K562 (cell line): Measurements from ENCODE around the gene QRICH1. TPM values are rescaled to one million over a fixed set of nuclear protein-coding genes. Genes with fewer than 3 reads are reported as not detected.
A peak's percentile ranks its signal among the peaks of the same experiment; 100 is the strongest.

Source experiments
- AFF1 ChIP-seq, 2 experiments: fragments of 450-650 bp; IDR thresholded peaks; 2 replicates each; pipeline ENCODE4 v1.6.1; 2018; ENCODE audit warnings: mild to moderate bottlenecking in 2 of 2, low read depth in 1 of 2; ENCODE audit not compliant: partially characterized antibody in 2 of 2
- ATF2 ChIP-seq: sonication (generic); formaldehyde crosslinking; IDR thresholded peaks from 2 replicates; pipeline ENCODE4 v1.8.1; 2022; ENCODE audit warnings: missing genetic modification reagents
- CCAR2 ChIP-seq: fragments of 200-400 bp; formaldehyde crosslinking; IDR thresholded peaks from 2 replicates; pipeline ENCODE4 v1.6.1; 2017; ENCODE audit warnings: mild to moderate bottlenecking, low read depth, low read length
- CHCHD3 ChIP-seq: fragments of 250-450 bp; sonication (Bioruptor Pico); IDR thresholded peaks from 2 replicates; pipeline ENCODE4 v2.1.2; 2022; ENCODE audit warnings: mild to moderate bottlenecking
- HDAC8 ChIP-seq: fragments of 450-650 bp; IDR thresholded peaks from 2 replicates; pipeline ENCODE4 v1.6.1; 2016; ENCODE audit warnings: mild to moderate bottlenecking, missing genetic modification characterization, moderate library complexity, missing compliant biosample characterization
- KDM5B ChIP-seq: fragments of 200-600 bp; sonication (generic); IDR thresholded peaks from 2 replicates; pipeline ENCODE4 v1.6.1; 2012; ENCODE audit warnings: low read depth, mild to moderate bottlenecking, moderate library complexity, low read length, control low read depth, inconsistent platforms; ENCODE audit not compliant: insufficient replicate concordance
- MBD1 ChIP-seq: fragments of 250-450 bp; sonication (Bioruptor Pico); IDR thresholded peaks from 2 replicates; pipeline ENCODE4 v1.8.0; 2022; ENCODE audit warnings: inconsistent platforms
- MEIS2 ChIP-seq: fragments of 450-650 bp; IDR thresholded peaks from 2 replicates; pipeline ENCODE4 v1.6.1; 2014; ENCODE audit warnings: mild to moderate bottlenecking; ENCODE audit not compliant: partially characterized antibody
- NCOR1 ChIP-seq: fragments of 450-650 bp; IDR thresholded peaks from 2 replicates; pipeline ENCODE4 v1.6.1; 2016; ENCODE audit warnings: mild to moderate bottlenecking, moderate library complexity
- NFE2 ChIP-seq: IDR thresholded peaks from 2 replicates; pipeline ENCODE4 v1.6.1; 2014; ENCODE audit warnings: antibody characterized with exemption, low read depth
- NONO ChIP-seq, 2 experiments: fragments of 200-400 bp in 1 of 2; fragments of 450-650 bp in 1 of 2; formaldehyde crosslinking in 1 of 2; IDR thresholded peaks; 2 replicates each; pipeline ENCODE4 v1.6.1; 2017; ENCODE audit warnings: low read depth in 2 of 2, mild to moderate bottlenecking in 2 of 2, moderate library complexity in 2 of 2, low read length in 1 of 2
- PTTG1 ChIP-seq: fragments of 450-650 bp; IDR thresholded peaks from 2 replicates; pipeline ENCODE4 v1.6.1; 2016; ENCODE audit warnings: low read depth, mild to moderate bottlenecking, missing genetic modification characterization, missing compliant biosample characterization
- SMC3 ChIP-seq: conservative IDR thresholded peaks from 2 replicates; pipeline ENCODE4 v1.6.1; 2011; ENCODE audit warnings: low read depth, low read length, improper control_type of control experiment; ENCODE audit not compliant: insufficient read depth
- SNIP1 ChIP-seq: fragments of 450-650 bp; IDR thresholded peaks from 2 replicates; pipeline ENCODE4 v1.7.1; 2017; ENCODE audit warnings: low read depth, mild to moderate bottlenecking
- STAT6 ChIP-seq: sonication (generic); formaldehyde crosslinking; IDR thresholded peaks from 2 replicates; pipeline ENCODE4 v1.8.1; 2023; ENCODE audit warnings: mild to moderate bottlenecking, missing genetic modification reagents
- ZNF143 ChIP-seq: sonication (generic); formaldehyde crosslinking; IDR thresholded peaks from 2 replicates; pipeline ENCODE4 v1.9.0; 2022; ENCODE audit warnings: mild to moderate bottlenecking, missing genetic modification reagents
- ZNF445 ChIP-seq: fragments of 250-450 bp; sonication (Bioruptor Pico); IDR thresholded peaks from 2 replicates; pipeline ENCODE4 v1.4.0; 2020; ENCODE audit warnings: low read depth, mild to moderate bottlenecking, moderate library complexity
- polyA plus RNA-seq, 8 experiments: library from polyadenylated mRNA; depleted of rRNA in 4 of 8; stranded (reverse) in 5 of 8; unstranded in 3 of 8; fragments of >200 nt; fragmentation: Nextera tagmentation in 2 of 8; fragmentation: Illumina TruSeq in 1 of 8; extraction: Ambion mirVana in 2 of 8; extraction: Trizol in 1 of 8; gene quantifications; 2 replicates each; pipeline versions ENCODE4 v1.2.1 to v1.2.3, GENCODE V29; 2011 to 2014; ENCODE audit warnings: inconsistent platforms in 1 of 8, missing spikeins in 1 of 8
- total RNA-seq, 7 experiments: library from RNA; depleted of rRNA in 6 of 7; stranded (reverse); fragments of >200 nt in 6 of 7; fragmentation: Illumina TruSeq in 2 of 7; extraction: Trizol in 2 of 7; gene quantifications; 2 replicates each; pipeline versions ENCODE4 v1.2.1 to v1.2.3, GENCODE V29; 2011 to 2021; ENCODE audit warnings: low replicate concordance in 1 of 7

QRICH1 gene
- total and polyA plus RNA-seq, 9 of the 15 experiments (the other 6 are each of a cell fraction or from before 2014, with no cell fraction given) = 20.1 to 99.2 (median 56.7) TPM

- peak; percentile 70 for TF ChIP-seq MEIS2
- no peak for TF ChIP-seq MBD1 (CRISPR knock-in tag)
- TF ChIP-seq NCOR1 = peak; percentile 35; the same call in 1 of the 2 replicates
- TF ChIP-seq HDAC8 (tag) = no peak
- TF ChIP-seq PTTG1 (tag) = no peak
- no peak for TF ChIP-seq ZNF445 (CRISPR knock-in tag)
- no peak for TF ChIP-seq ZNF143 (CRISPR knock-in tag)
- TF ChIP-seq NFE2 = no peak
- TF ChIP-seq ATF2 (CRISPR knock-in tag) = no peak; the same call in 1 of the 2 replicates
- TF ChIP-seq NONO (IDR thresholded peaks at IDR 0.05; ENCODE audit: low read depth in 2 of 2, low read length in 1 of 2) = peak; percentile 49 to 84; a peak in 2 of 4 replicates
- no peak for TF ChIP-seq CHCHD3
- TF ChIP-seq AFF1 (IDR thresholded peaks at IDR 0.05; ENCODE audit: low read depth in 1 of 2, partially characterized antibody in 2 of 2) = no peak
- no peak for TF ChIP-seq SNIP1
- no peak for TF ChIP-seq SMC3
- TF ChIP-seq KDM5B = peak; percentile 99
- no peak for TF ChIP-seq CCAR2
- no peak for TF ChIP-seq STAT6 (CRISPR knock-in tag)
Measured at GRCh38 chr3:49028673-49029562, 65.0 kb downstream of the QRICH1 start, which contains the start of gene IMPDH2 (continued).
